Activated CD4-positive, CD25-positive, alpha-beta regulatory T cell (primary cell): ENCODE measurements around the gene CHIC1.
"Not testable (repeated sequence)": the region's sequence is repeated elsewhere in the genome, so short reads cannot be mapped to it uniquely, and the experiment has no call there.

Experiments used
- DNase-seq, 4 experiments: peaks; one replicate each; lab custom pipeline; 2025; lab: John Stamatoyannopoulos, UW

Gene CHIC1

GRCh38 chrX:73562984-73563737 is at the start of gene CHIC1:
Gene CHIC1, plus strand, starts transcription at chrX:73563197. Its CDS starts 88 bp downstream, at chrX:73563285.
- peak; percentile 16 to 59 (median 33) for DNase-seq

- DNase-seq, result not testable (repeated sequence)
These were observed 40.2 kb upstream of the CHIC1 start for GRCh38 chrX:73522823-73523222.

GRCh38 chrX:73524906-73525305 is 38.1 kb upstream of the CHIC1 start:
- no peak for DNase-seq

GRCh38 chrX:73525928-73526690 is 36.9 kb upstream of the CHIC1 start:
- no peak for DNase-seq

- not testable (repeated sequence) for DNase-seq
These were observed 31.3 kb upstream of the CHIC1 start for GRCh38 chrX:73531655-73532054.

GRCh38 chrX:73556159-73556558 is 6.8 kb upstream of the CHIC1 start:
- no peak for DNase-seq

- no peak for DNase-seq
These were observed 1.2 kb upstream of the CHIC1 start for GRCh38 chrX:73561801-73562200.

GRCh38 chrX:73562458-73562857 is 539 bp upstream of the CHIC1 start:
- no peak for DNase-seq

GRCh38 chrX:73563738-73564068 is 706 bp downstream of the CHIC1 start:
- DNase-seq, result no peak

GRCh38 chrX:73577361-73577760 is 14.4 kb downstream of the CHIC1 start:
- DNase-seq, result no peak

- DNase-seq, result no peak
These were observed 18.1 kb downstream of the CHIC1 start for GRCh38 chrX:73581002-73581628.

- not testable (repeated sequence) for DNase-seq
These were observed 34.8 kb downstream of the CHIC1 start for GRCh38 chrX:73597758-73598157.

- DNase-seq, result no peak
These were observed 52.0 kb downstream of the CHIC1 start for GRCh38 chrX:73615022-73615421.

GRCh38 chrX:73641669-73642068 is 78.7 kb downstream of the CHIC1 start:
- not testable (repeated sequence) for DNase-seq

- no peak for DNase-seq
These were observed 84.2 kb downstream of the CHIC1 start for GRCh38 chrX:73647212-73647611.

- DNase-seq, result no peak
These were observed 84.8 kb downstream of the CHIC1 start for GRCh38 chrX:73647632-73648322.

GRCh38 chrX:73661322-73661721 is 98.3 kb downstream of the CHIC1 start:
- not testable (repeated sequence) for DNase-seq

GRCh38 chrX:73668779-73669178 is 105.8 kb downstream of the CHIC1 start:
- no peak for DNase-seq

GRCh38 chrX:73681408-73681807 is 118.4 kb downstream of the CHIC1 start:
- no peak for DNase-seq

GRCh38 chrX:73683236-73683859 is 120.4 kb downstream of the CHIC1 start:
- no peak for DNase-seq

- DNase-seq, result not testable (repeated sequence)
These were observed 144.0 kb downstream of the CHIC1 start for GRCh38 chrX:73707014-73707413.

GRCh38 chrX:73728602-73729001 is 165.6 kb downstream of the CHIC1 start:
- DNase-seq, result no peak
